Inferior parietal cortex (tissue), 1 donor: ENCODE results near the gene PSMB10.

Source experiments
- DNase-seq: peaks from one replicate; pipeline ENCODE4 v3.0.0-alpha.2; 2016; ENCODE audit errors: extremely low spot score

The PSMB10 gene

DNA sequence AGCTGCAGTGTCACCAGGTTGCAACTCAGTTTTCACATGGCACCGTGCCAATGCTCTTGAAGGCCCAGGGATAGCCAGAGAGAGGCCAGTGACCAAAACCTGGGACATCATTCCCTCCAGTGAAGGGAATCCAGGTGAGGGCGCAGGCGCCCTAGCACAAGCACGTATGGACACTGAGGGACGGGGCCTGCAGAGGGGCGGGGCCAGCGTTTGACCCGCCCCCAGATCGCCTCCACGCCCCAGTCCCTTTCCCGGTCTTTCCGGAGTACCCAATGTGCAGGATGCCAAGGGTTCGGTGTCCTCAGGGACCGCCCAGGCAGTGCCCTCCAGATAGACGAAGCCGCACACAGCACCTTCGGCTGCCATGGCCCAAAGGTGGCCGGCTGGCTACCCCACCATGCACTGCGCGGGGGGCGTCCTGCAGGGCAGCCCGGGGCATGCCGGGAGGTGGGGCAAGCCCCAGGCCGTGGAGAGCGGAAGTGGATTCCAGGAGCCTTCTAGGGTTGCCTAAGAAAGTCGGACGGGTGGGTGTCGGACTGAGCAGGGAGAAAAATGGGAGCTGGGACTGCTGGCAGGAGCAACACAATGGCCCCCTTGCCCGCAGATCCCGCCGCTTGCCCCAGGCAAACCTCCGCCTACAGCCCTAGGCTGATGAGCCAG lies 27.1 kb upstream of the PSMB10 start:
- no peak for DNase-seq

DNA sequence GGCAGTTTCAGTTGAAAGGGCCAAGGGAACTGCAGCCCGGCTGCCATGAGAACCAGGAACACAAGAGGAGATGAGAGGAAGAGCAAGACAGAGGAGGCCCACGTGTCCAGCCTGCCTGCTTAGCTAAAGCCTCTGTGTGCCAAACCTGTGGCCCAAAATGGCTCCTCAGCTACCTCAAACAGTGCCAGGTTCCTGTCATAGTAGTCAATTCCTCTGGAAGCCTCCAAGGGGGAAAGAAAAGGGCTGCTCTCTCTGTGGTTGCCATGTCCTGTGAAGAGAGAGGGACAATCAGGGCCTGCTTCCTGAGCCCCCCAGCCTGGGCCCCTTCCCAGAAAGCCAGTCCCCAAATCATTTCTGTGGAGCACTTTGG lies 26.6 kb upstream of the PSMB10 start:
- DNase-seq: no peak

DNA sequence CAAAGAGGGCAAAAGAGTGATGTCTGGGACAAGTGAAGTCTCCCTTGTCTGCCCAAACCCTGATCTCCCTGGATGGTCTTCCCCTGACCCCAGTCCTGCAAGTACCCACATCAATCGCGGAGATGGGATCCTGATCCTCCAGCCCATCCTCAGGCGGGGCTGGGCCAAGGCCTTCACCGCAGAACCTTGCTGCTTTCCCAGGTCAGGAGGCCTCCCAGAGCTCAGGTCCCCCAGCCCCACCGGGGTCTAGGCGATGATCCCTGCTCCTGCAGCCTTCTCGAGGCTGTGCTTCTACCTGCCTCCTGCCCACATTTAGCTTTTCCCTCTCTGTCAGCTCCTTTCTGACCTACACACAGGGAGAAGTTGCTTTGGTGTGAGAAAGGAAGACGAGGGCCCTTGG lies 25.5 kb upstream of the PSMB10 start:
- no peak for DNase-seq

DNA sequence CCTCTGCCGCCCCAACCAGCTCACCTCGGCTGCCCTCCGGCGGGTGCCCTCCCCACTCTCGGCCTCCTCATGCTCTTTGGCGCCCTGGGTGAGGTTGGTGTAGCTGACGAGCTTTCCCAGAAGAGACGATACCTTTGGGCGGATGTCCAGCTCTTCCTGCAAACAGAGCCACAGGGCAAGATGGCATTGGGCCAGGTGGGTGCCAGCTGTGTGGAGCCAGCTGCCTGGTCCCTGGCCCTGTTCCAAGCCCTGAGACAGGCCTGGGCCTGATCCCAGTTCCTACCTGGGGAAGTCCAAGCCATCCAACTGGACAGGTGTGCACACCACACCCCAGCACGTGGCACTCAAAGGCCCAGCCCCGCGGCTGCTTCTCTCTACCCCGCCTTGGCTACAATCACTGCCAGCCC lies 24.9 kb upstream of the PSMB10 start:
- DNase-seq: no peak

DNA sequence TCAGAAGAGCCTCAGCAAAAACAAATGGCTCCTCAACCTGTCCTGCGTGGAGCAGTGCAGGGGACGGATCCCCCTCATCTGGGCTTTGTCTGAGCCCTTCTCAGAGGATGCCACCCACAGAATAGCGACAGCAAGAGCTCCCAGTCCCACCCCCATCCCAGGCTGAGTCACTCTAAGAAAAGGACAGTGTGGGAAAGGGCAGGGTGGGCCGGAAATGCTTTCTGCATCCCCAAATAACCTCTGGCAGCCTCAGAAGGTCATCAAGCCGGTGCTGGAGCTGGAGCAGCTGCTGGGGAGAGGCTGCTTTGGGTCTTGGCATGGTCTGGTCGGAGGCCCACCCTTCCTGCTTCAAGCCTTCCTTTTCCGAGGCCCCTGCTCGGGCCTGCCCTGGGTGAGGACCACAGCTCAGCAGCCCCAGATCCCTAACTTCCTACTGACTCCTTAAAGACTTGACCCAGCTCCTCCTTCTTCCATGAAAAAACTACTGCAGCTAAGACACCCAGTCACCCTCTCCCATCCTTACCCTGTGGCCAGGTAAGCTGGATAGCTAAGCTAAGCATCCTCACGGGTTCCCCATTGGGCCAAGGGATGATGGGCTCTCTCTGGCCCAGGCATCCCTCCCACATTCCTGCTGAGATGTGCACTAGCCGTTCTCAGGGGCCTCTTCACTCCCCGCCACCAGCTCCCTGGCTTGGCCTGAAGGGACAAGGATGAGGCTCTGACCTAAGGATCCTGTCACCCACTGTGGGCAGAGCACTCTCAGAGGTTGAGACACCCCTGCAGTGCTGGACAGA lies 23.1 kb upstream of the PSMB10 start:
- DNase-seq: no peak

DNA sequence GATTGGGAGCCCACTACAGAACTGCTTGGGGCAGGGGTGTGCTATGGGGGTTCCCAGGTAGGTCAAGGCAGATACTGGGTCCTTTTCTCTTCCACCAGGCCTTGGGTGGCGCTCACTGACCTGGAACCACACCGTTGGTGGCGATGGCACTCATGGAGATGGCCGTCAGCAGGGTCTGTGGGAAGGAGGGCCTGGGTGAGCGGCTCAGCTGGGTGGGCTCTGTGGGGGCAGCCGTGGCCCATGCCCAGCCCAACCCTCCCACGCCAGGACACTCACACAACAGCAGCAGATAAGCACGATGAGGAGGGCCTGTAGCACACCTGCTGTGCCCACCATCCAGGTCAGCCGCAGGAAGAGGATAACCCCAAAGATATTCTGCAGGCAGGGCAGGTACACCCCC lies 21.0 kb upstream of the PSMB10 start:
- no peak for DNase-seq

DNA sequence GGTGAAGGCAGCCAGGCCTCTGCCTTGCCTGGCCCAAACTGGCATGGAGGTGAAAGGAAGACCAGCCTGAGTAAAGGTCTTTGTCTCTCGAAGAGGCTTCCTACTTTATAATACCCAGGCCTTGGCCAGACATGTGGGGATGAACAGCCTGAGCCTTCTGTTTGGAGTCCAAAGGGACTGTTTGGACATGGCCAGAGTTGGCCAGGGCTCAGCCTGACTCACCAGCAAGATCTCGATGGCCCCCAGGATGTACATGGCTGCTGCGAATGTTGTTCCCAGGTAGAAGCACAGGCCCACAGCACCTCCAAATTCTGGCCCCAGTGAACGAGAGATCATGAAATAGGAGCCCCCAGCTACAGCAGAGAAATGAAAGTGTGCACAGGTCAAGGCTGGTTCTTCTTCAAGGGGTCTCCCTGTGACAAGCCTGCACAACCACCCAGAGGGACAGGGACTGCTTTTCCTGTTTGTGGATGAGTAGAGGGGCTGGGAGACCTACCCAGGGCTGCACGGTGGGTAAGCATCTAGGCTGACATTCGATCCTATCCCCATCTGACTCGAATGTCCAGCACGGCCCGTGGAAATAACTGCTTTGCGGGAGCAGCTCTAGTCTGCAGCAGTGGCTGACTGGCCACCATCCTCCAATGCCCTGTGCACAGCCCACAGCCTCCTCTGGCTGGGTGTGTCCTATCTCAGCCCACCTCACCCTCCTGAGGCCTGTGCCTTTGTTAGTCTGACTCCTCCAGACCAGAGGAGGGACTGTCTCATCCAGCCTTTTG lies 18.0 kb upstream of the PSMB10 start:
- DNase-seq: no peak

DNA sequence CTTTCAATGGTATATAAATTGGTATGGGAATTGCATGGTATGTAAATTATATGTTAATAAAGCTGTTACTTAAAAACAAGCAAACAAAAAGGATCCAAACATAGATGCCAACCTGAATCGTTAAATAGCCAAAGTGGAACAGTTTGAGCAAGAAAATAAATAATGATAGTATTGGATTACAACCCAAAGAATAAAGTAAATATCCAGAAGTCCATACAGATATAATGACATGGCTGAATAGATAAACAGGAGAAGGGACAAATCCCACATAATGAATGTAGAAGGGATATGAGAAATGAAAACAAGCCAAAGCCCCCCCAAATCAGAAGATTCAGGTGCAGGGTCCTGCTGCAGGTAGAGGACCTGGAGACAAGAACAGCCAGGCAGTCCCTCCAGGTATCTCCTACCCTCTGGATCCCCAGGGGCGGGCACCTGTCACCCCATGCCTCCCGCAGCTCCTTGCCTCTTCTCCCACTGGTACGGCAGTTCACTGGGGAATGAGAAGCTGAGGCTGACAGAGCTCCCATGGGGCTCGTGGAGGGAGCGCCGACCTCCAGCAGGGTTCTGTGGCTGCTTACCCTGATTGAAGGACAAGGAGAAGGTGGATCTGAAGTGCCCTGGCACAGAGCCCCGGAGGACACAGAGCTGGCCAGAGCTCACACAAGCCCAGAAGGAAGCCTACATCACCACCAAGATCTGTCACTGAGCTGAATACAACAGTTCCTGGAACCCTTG lies 17.2 kb upstream of the PSMB10 start:
- DNase-seq: no peak

DNA sequence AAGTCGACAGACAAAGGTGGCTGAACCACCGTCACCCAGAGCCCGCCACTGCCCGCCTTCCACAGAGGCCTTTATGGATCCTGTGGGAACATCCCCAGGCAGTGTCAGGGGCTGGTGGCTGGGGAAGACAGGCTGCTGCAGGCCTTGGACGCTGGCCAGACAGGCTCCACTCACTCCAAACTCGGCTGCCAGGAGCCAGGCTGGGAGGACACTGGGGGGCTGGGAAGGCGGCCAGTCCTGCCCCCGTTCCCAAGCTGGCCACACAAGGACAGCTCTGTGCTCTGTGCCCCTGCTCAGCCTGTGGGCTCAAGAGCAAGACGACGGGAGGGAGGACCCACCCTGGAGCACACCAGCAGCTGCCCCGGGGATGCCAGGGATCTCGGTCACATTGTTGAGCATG lies 14.8 kb upstream of the PSMB10 start:
- DNase-seq: peak; percentile 67

DNA sequence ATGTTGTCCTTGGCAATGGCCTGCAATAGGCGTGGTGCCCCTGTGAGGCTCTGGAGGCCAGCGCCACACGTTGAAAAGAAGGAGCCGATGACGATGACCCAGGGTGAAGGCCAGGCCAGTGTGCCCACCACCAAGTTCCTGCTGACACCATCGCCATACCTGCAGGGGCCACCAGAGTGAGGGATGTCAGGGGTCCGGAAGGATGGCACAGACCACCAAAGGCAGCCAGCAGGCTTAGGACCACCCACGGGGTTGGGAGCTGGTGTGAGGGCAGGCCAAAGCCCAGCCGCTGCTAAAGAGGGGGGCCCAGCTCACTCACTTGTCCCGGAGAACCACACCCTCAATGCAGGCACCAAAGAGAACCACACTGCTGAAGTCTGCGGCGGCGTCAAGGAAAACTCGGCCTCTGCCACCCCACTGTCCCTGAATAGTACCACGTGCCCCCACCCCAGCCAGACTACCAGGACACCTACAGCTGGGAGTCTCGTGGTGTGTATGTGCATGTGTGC lies 13.7 kb upstream of the PSMB10 start:
- DNase-seq: no peak

DNA sequence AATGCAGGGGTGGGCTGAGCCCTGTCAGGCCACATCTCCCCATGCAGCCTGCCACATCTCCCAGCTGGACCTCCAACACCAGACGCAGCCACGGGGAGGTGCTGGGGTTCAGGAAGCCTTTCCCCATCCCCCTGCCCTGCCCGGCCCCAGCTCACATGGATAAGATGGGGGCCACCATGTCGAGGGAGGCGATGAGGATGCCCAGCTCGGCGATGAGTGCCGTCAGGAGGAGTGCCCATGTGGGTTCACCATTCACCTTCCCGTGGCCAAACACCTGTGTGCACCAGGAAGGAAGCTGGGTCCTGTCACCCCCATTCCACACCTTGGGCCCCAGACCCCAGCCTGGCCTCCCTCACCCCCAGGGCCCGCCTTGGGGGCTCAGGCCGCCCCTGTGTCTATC lies 13.0 kb upstream of the PSMB10 start:
- DNase-seq: no peak

DNA sequence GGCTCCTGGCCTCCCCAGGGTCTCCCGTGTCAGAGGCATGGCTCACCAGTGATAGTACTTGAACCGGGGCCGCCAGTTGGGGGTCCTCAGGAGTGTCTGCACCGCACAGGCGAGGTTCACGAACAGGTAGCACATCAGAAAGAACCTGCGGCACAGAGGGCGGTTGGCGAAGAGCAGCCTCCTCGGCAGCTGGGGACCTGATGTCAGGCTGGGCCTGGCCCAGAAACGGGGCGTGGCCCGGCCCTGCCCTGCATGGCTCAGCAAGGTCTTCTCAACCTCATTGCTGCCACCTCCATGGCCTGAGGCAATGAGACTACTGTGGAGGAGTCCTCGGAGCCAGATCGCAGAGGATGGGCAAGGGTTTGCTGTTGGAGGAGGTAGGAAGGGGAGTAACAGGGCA lies 11.4 kb upstream of the PSMB10 start:
- DNase-seq: no peak

DNA sequence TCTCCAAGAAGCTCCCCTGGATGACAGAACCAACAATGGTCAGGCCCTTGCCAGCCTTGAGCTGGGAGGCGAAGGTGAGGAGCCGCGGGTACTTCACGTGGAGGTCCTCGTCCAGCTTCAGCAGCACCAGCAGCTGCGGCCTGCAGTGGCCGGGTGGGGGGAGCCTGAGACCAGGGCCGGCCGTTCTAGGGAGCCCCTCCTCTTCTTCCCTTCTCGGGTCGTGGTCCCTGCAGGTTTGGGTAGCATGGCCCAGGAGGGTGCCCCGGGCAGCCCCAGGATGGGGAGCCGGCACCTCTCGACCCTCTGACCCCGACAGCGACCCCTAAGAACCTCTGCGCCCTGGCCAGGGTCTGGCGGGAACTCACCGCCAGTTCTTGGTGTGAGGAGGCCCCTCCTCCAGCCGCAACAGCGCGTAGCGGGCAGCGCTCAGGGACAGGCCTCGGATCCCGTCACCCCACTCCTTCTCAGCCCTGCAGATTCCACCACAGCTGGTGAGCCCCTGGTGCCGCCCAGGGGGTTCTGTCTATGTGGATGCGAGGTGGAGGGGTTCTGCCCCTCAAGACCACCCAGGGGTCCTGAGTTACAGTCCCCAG lies 10.4 kb upstream of the PSMB10 start:
- DNase-seq: no peak

DNA sequence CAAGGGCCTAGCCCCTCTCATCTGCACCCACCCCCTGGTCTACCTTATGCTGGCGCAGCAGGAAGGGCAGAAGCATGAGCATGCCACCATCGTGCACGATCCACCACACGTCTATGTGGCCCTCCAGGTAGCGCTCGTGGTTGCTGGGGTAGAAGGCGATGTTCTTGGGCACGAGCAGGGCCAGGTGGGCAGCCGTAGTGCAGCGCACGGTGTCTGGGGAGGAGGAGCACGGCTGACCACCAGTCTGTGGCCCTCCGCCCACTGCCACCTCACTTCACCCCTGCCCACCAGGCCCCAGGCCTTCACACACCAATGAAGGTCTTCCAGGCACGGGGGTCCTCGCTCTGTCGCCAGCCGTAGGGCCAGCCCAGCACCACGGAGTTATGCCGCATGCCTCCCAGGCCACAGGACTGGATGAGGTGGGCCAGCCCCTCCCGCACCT lies 9.5 kb upstream of the PSMB10 start:
- no peak for DNase-seq

DNA sequence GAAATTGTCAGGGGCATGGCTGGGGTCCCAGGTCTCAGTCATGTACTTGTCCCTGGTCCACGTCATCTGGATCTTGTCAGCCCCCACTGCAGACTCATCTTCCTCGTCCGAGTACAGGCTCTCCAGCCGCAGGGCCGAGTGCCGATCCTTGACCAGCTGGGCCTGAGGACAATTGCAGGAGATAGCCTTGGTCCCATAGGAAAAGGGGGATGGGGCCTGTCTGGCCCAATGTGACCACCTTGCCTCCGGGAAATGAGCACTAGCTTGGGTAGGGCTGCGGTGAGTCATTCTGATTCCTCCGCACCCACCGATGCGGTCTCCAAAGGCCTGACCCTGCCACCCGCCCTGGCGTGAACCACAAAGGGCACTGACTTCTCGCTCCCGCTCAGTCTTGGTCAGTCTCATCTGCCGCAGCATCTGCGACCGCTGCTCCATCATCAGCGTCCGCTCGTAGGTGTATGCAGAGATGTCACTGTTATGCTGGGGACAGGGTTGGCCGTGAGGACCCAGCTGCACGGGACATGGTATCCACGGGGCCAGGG lies 8.8 kb upstream of the PSMB10 start:
- no peak for DNase-seq

DNA sequence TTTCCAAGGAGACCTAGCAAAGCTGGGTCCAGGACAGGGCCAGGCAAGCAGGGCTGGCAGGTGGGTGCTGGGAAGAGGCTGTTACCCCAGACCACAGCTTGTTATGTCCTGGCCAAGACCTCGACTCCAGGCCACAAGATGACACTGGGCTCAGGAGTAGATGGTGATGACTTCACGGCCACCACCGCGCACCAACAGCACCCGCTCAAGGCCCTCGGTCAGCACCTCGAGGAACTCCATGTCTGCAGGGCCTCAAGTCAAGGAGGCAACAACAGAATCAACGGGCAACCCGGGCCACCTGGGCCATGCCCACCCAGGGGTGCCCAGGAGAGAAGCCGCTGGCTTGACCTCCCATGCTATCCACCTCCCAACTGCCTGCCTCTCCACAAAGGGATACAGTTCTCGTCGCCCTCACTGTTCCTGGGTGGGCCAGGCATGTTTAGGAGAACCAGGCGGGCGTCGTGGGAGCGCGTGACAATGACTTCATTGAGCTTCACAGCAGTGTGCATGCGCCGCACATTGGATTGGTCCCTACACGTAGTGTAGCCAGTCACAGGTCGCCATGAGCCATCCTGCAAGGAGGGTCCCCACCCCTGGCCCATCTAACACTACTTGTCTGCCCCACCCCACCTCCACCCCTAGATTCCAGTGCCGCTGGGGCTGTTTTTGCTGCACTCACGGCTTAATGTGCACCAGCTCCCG lies 8.2 kb upstream of the PSMB10 start:
- no peak for DNase-seq

DNA sequence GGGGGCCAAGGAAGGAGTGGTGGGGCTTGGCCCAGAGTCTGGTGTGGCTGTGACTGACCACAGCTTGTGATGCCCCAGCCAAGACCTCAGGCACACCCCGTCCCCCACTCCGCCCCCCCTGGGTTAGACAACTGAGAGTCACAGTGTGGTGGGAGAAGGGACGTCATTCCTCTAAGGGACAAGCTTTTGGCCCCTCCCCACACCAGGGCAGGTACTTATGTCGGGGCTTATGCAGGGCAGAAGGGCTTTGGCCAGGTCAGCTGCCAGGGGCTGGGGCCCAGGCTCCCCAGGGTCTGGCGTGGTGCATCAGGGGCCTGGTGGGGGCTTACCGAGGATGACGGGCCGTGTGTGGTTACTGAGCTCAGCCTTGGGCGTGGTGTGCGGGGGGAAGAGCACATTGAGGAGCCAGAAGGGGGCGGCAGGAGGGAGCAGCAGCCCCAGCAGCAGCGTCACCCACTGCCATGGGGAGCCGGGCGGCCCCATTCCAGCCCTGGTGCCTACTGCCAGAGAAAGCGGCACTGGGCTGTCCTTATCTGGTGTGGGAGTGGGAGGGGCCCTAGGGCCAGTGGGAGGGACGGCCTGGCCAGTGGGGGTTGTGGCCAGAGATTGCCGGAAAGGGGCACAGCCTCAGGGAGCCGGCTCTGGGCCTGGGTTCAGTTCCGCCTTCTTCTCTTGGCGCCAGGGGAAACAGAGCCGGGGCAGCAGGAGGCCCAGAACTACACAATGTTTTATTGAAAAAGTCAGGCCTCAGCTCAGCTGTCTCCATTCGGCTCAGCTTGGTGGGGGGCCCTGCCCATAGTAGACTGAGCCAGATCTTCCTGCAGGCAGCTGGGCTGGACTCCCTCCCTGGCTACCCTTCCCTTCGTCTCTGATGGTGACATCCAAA lies 7.2 kb upstream of the PSMB10 start, which contains the start of gene LCAT:
TSS of gene LCAT (minus strand) at position 502 of the 886 bp plus-strand sequence. CDS start at position 483, 19 bp downstream.
- peak; percentile 47 for DNase-seq

DNA sequence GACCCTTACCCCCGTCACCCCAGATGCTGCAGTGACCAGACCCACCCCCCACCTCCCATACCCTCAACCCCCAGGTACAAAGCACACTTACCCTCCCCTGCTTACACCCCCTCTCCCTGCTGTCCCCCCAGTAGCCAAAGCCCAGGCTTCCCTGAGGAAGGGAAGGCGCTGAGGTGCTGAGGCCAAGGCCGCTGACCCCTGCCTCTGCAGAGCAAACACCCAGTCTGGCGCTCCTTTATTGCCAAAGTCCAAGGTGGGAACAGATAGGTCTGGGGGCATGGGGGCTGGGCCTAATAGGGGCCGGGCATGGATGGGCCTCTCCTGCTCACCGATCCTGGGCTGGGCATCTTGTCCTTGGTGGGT lies 6.6 kb upstream of the PSMB10 start:
- DNase-seq: no peak

DNA sequence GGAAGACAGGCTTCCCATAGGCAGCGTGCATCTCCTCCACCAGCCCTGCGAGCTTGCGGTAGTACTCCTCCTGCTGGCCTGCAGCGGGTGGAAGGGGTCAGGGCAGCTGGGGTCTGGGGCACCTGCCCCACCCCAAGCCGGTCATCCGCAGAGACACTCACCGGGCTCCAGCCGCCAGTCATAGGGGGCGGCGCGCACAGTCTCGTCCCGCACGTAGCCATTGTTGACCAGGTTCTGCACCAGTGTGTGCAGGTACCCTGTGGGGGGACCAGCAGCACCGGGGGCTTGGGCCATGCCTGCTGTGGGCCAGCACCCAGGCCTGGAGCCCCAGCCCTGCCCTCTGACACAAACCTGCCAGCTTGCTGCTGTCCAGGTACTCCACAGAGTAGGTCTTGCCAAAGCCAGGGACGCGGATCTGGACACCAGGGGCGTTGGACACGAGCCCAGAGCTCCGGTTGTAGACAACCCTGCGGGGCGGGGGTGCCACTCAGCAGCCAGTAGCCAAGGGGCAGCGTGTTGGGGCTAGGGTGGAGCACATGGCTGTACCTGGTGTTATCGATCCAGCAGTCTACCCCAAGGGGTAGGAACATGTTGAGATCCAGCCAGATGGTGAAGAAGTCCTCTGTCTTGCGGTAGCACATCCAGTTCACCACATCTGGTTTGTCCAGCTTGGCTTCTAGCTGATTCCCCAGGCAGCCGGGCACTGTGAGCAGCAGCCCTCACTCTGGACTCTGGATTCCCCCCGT lies 6.0 kb upstream of the PSMB10 start:
- no peak for DNase-seq
